ENCODE data around the gene UBE2N.
A peak's percentile ranks its signal among the peaks of the same experiment; 100 is the strongest.
"Not testable (repeated sequence)": the region's sequence is repeated elsewhere in the genome, so short reads cannot be mapped to it uniquely, and the experiment has no call there.

UBE2N gene

DNA sequence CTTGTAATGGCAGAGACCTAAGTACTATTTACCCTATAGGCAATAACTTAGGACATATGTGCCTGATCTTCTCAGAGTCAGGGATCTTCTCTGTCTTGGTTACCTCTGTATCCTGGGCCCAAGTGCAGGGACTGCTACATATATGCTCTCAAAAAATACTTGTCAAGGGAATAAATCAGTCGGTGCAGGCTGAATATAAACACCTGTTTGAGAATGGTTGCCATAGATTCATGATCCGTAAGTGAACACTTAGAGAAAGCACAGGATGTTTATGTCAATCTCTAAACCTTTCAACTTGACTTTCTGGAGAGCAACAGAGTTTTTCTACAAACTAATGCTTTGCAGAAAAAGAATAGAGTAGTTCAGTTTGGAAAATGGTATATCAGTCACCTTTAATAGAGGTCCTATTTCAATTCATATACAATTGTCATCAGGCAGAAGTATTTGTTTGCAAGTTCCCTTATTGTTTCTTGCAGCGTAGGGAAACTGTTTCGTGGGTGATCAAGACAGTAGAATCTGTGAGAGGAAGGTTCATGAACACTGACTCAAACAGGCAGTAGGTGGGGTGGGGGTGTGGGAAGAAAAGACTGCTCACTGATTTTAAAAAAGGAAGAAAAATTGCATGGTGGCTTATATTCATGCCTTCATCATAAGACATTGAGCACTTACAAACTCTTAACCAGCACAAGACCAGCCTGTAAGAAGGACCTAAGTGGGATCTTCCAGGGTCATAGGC is 6.0 kb upstream of the UBE2N start:
- Histone ChIP-seq H3K27me3 (ENCODE audit: control insufficient read depth, insufficient read depth, low read length, poor library complexity, severe bottlenecking) (no peaks in the 10 kb centered on the region), H3K4me1 (ENCODE audit: control insufficient read depth, insufficient read depth, low read length) (peaks cover 6% of the 10 kb centered on the region), H3K4me3 (ENCODE audit: insufficient read depth, low read depth, low read length) (no peak overlapping the region), H3K36me3 (ENCODE audit: control insufficient read depth, insufficient read depth, low read length) (no peaks in the 10 kb centered on the region), H3K9me3 (ENCODE audit: control insufficient read depth, low read length) (no peaks in the 10 kb centered on the region), H3K27ac (ENCODE audit: insufficient read depth, low read depth, low read length, poor library complexity, severe bottlenecking) (no peak overlapping the region)
- 94% methylated on average over 4 of the region's 4 CpGs for WGBS, 2 experiments

DNA sequence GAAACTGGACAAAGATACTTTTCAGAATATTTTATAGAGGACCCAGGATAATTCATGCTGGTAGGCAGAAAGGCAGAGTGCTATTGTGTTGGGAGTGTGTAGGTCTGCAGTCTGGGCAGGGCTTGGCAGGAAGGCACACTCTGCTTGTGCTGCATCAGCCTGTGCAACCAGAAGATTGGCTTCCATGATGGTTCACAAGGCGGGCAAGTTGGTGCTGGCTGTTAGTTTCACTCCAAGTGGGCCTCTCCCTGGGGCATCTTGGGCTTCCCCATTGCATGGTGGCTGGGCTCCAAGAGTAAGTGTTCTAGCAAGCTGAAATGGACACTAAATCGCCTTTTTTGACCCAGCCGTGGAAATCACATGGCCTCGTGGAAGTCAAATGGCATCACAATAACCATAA is 1.8 kb upstream of the UBE2N start:
- H3K27ac ChIP-seq (ENCODE audit: insufficient read depth, low read depth, low read length, poor library complexity, severe bottlenecking), result no peak overlapping the region
- WGBS, 2 experiments, result 92 to 98% methylated on average over 4 of the region's 4 CpGs
- H3K4me1 ChIP-seq (ENCODE audit: control insufficient read depth, insufficient read depth, low read length), result peaks cover 25% of the 10 kb centered on the region
- no peaks in the 10 kb centered on the region for H3K9me3 ChIP-seq (ENCODE audit: control insufficient read depth, low read length)
- H3K36me3 ChIP-seq (ENCODE audit: control insufficient read depth, insufficient read depth, low read length), result no peaks in the 10 kb centered on the region
- H3K27me3 ChIP-seq (ENCODE audit: control insufficient read depth, insufficient read depth, low read length, poor library complexity, severe bottlenecking), result no peaks in the 10 kb centered on the region
- H3K4me3 ChIP-seq (ENCODE audit: insufficient read depth, low read depth, low read length), result no peak overlapping the region

DNA sequence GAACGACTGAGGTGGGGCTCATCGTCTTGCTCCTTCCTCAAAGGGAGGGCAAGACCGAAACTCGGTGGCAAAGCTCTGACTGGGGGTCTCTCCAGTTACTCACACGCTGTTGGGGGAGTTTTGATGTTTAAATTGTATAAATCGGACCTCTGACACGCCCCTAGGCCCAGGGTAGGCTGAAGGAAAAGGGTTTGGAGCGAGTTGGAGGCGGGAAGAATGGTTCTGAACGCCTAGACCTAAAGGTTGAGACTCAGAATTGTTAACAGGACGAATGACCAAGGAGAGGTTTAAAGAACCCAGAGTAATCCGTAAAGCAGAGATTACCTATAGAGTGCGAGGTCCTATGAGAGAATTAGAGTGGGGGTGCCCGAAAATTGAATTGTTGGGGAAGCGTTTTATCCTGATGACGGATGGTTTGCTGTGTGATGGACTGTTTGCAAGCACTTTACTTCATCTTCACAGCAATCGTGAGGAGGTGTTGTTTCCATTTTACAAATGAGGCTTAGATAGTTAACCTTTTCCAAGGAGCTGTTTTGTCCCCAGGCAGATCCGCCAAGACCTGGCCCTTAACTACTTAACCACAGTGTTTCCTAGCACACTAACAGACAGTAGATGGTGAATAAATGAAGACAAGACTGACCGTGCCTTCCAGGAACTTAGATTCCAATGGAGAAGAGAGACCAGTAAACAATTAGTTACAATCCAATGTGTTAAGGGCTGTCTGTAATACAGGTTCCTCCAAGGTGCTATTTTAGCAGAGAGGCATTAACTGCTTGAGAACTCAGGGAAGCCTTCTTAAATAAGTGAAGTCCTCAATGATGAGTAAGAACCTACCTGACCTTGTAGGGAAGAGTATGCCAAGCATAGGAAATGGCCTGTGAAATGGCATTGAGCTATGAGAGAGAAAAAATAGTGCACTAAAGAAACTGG is 929 bp upstream of the UBE2N start:
- Histone ChIP-seq H3K4me3 (ENCODE audit: insufficient read depth, low read depth, low read length) (peak overlapping the region; percentile 90), H3K9me3 (ENCODE audit: control insufficient read depth, low read length) (no peaks in the 10 kb centered on the region), H3K36me3 (ENCODE audit: control insufficient read depth, insufficient read depth, low read length) (no peaks in the 10 kb centered on the region), H3K4me1 (ENCODE audit: control insufficient read depth, insufficient read depth, low read length) (peaks cover 25% of the 10 kb centered on the region), H3K27ac (ENCODE audit: insufficient read depth, low read depth, low read length, poor library complexity, severe bottlenecking) (peak overlapping the region; percentile 84), H3K27me3 (ENCODE audit: control insufficient read depth, insufficient read depth, low read length, poor library complexity, severe bottlenecking) (no peaks in the 10 kb centered on the region)
- WGBS, 2 experiments, result 7 to 10% methylated on average over 19 of the region's 19 CpGs

DNA sequence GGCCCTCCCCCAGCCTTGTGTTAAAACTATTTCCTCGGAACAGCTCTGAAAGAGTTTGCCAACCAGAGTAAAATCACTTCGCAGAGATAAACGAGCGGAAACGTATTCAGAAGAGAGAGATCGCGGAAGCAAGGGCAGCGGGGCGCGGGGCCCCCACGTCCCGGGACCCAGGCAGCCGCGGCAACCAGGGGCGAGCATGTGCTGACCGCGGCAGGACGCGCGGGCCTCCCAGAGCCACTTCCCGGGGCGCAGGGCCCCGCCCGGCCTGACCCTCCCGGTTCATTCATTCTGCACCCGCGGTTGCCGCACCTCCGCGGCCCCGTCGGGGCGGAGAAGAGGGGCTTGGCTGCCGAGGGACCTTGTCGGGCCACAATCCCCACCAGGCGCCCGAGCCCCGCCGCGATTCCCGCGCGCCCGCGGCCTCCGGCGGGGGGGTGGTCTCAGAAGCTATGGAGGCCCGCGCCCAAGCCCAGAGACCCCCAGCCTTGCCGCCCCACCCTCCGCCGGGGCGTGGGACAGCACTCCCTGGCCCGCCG is 598 bp downstream of the UBE2N start:
- WGBS, 2 experiments, result 0% methylated on average over 55 of the region's 55 CpGs
- Histone ChIP-seq H3K4me3 (ENCODE audit: insufficient read depth, low read depth, low read length) (peak overlapping the region; percentile 90), H3K27ac (ENCODE audit: insufficient read depth, low read depth, low read length, poor library complexity, severe bottlenecking) (peak overlapping the region; percentile 68), H3K36me3 (ENCODE audit: control insufficient read depth, insufficient read depth, low read length) (no peaks in the 10 kb centered on the region), H3K9me3 (ENCODE audit: control insufficient read depth, low read length) (no peaks in the 10 kb centered on the region), H3K27me3 (ENCODE audit: control insufficient read depth, insufficient read depth, low read length, poor library complexity, severe bottlenecking) (no peaks in the 10 kb centered on the region), H3K4me1 (ENCODE audit: control insufficient read depth, insufficient read depth, low read length) (peaks cover 25% of the 10 kb centered on the region)

DNA sequence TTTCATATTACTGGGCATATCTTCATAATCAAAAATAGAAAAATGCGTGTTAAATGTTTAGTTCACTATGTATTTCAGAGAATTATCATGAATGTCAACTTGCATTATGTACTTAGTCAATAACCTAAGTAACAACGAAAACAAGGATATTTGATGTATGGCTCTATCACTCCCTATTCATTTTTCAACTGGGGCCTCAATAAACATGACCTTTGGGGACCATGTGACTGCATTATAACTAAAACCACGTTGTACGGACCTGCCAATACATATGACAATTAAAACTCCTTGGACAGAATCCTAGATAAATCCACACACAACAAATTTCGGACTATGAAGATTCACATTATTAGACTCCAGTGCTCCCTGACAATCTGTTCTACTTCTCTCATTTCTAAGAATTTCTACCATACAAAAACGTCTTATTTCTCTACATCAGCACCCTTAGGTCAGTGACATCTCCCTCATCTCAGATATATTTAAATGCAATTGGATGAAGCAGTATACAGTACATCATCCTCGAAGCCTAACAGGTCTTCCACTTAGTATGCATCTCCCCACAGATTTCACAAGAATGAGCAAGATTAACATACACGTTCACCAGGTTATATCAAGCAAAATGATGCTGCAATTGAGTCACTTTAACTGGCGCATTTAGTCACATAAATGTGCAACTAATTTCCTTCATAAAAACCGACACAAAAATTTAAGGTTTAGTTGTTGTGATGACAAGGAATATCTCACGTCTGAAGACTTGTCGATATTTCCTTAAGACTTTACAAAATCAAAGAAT is 1.5 kb downstream of the UBE2N start:
- WGBS, 2 experiments, result 38 to 46% methylated on average over 11 to 12 of the region's 12 CpGs
- Histone ChIP-seq H3K27ac (ENCODE audit: insufficient read depth, low read depth, low read length, poor library complexity, severe bottlenecking) (no peak overlapping the region), H3K4me1 (ENCODE audit: control insufficient read depth, insufficient read depth, low read length) (peaks cover 25% of the 10 kb centered on the region), H3K9me3 (ENCODE audit: control insufficient read depth, low read length) (no peaks in the 10 kb centered on the region), H3K27me3 (ENCODE audit: control insufficient read depth, insufficient read depth, low read length, poor library complexity, severe bottlenecking) (no peaks in the 10 kb centered on the region), H3K4me3 (ENCODE audit: insufficient read depth, low read depth, low read length) (peak overlapping the region; percentile 90), H3K36me3 (ENCODE audit: control insufficient read depth, insufficient read depth, low read length) (no peaks in the 10 kb centered on the region)

DNA sequence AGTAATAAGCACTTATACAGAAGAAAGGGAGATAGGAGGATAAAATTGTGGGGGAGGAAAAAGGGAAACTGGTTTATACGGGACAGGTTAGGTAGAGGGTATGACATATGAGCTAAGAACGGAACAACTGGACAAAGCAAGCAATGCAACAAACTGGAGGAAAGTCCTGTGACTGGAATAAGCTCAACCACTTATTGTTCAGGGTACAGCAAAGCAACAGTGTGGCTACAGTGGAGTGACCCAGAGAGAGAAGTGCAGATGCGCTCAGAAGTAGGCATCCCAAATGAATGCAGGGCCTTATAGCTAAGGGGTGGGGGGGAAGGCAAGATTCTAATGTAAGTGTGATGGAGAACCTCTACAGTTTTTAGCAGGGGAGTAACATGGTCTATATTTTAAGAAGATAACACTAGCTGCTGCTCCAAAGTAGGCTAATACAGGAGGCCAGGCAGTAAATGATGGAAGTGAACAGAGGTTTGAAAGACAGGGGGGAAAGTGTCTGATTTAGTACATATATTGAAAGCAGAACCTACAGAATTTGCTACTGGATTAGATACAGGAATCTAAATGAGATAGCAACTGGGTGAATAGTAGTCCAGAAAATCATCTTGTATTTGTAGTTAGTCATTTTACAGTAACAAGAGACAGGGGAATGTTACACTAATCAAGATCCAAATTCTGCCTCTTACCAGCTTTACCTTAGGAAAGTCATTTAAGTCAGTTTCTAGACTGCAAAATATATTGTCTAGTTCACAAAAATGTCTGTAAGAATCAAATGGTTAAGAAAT is 3.3 kb downstream of the UBE2N start:
- no peak overlapping the region for H3K4me3 ChIP-seq (ENCODE audit: insufficient read depth, low read depth, low read length)
- WGBS, 2 experiments, result 92 to 97% methylated on average over 3 of the region's 3 CpGs
- H3K9me3 ChIP-seq (ENCODE audit: control insufficient read depth, low read length), result no peaks in the 10 kb centered on the region
- H3K27ac ChIP-seq (ENCODE audit: insufficient read depth, low read depth, low read length, poor library complexity, severe bottlenecking), result no peak overlapping the region
- H3K4me1 ChIP-seq (ENCODE audit: control insufficient read depth, insufficient read depth, low read length), result peaks cover 25% of the 10 kb centered on the region
- no peaks in the 10 kb centered on the region for H3K27me3 ChIP-seq (ENCODE audit: control insufficient read depth, insufficient read depth, low read length, poor library complexity, severe bottlenecking)
- no peaks in the 10 kb centered on the region for H3K36me3 ChIP-seq (ENCODE audit: control insufficient read depth, insufficient read depth, low read length)

DNA sequence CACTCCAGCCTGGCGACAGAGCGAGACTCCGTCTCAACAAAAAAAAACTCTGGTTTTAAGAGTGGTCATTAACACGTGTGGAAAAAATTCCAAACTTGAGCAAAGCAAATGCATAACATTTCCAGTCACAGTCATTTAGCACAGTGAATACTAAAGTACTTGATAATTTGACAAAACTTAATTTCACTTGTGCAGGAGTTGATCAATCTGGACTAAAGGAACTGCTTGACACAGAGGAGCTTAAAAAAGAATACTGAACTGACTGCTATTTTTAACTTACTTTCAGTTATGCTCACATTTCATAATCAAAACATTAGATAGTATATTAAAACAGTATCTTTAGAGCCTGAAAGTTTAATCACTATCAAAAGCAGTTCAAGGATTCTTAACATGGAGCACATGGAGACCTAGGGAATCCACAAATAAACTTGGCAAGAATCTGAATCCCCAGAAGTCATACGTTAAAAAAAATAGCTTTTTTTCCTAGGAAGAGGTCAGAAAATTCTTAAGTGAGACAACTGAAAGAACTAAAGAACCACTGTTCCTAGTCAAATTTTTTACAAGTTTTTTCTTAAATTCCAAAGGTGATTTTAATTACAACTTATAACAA is 7.4 kb downstream of the UBE2N start:
- Histone ChIP-seq H3K4me1 (ENCODE audit: control insufficient read depth, insufficient read depth, low read length) (peaks cover 4% of the 10 kb centered on the region), H3K9me3 (ENCODE audit: control insufficient read depth, low read length) (no peaks in the 10 kb centered on the region), H3K4me3 (ENCODE audit: insufficient read depth, low read depth, low read length) (no peak overlapping the region), H3K27me3 (ENCODE audit: control insufficient read depth, insufficient read depth, low read length, poor library complexity, severe bottlenecking) (no peaks in the 10 kb centered on the region), H3K36me3 (ENCODE audit: control insufficient read depth, insufficient read depth, low read length) (no peaks in the 10 kb centered on the region), H3K27ac (ENCODE audit: insufficient read depth, low read depth, low read length, poor library complexity, severe bottlenecking) (no peak overlapping the region)
- WGBS, 2 experiments, result 91 to 93% methylated on average over 5 of the region's 5 CpGs

DNA sequence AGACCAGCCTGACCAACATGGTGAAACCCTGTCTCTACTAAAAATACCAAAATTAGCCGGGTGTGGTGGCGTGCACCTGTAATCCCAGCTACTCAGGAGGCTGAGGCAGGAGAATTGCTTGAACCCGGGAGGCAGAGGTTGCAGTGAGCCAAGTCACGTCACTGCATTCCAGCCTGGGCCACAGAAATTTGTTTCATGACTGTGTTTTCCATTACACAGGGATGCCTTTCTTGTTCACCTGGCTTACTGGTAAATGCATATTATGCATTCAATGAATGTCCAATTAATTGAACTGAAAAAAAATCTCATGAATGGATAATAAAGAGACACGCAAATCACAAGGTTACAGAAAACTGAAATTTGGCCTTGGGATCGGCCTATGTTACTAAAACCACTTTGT is 9.7 kb downstream of the UBE2N start:
- H3K27me3 ChIP-seq (ENCODE audit: control insufficient read depth, insufficient read depth, low read length, poor library complexity, severe bottlenecking); H3K36me3 ChIP-seq (ENCODE audit: control insufficient read depth, insufficient read depth, low read length); H3K9me3 ChIP-seq (ENCODE audit: control insufficient read depth, low read length); H3K4me1 ChIP-seq (ENCODE audit: control insufficient read depth, insufficient read depth, low read length); H3K27ac ChIP-seq (ENCODE audit: insufficient read depth, low read depth, low read length, poor library complexity, severe bottlenecking); H3K4me3 ChIP-seq (ENCODE audit: insufficient read depth, low read depth, low read length): not testable (repeated sequence)
- WGBS, 2 experiments, result 95% methylated on average over 4 to 6 of the region's 6 CpGs

DNA sequence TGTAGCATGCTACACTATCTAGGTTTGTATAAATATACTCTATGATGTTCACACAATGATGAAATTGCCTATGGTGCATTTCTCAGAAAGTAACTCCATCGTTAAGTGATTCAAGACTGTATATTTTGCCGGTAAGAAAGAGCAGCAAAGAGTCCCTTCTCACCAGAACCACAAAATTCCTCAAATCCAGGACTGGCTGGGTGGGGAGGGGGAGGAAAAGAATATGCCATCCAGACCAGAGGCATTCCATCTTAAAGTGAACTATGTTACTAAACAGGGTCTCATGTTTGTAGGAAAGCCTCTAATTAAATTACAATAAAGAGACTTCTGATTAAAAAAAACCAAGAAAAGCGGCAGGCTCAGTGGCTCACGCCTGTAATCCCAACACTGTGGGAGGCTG is 11.5 kb downstream of the UBE2N start:
- H3K4me3 ChIP-seq (ENCODE audit: insufficient read depth, low read depth, low read length), result no peak overlapping the region
- H3K4me1 ChIP-seq (ENCODE audit: control insufficient read depth, insufficient read depth, low read length), result no peaks in the 10 kb centered on the region
- H3K9me3 ChIP-seq (ENCODE audit: control insufficient read depth, low read length), result no peaks in the 10 kb centered on the region
- H3K27me3 ChIP-seq (ENCODE audit: control insufficient read depth, insufficient read depth, low read length, poor library complexity, severe bottlenecking), result no peaks in the 10 kb centered on the region
- no peaks in the 10 kb centered on the region for H3K36me3 ChIP-seq (ENCODE audit: control insufficient read depth, insufficient read depth, low read length)
- WGBS, 2 experiments, result 92 to 97% methylated on average over 2 to 4 of the region's 4 CpGs
- H3K27ac ChIP-seq (ENCODE audit: insufficient read depth, low read depth, low read length, poor library complexity, severe bottlenecking), result no peak overlapping the region
